Left lung (tissue), 10 donors: ENCODE data around the gene CHADL. TPM values are rescaled to one million over a fixed set of nuclear protein-coding genes. Genes with fewer than 3 reads are reported as not detected.

Source experiments
- ATAC-seq: fragments of 200-7000 bp; cut with Tn5 transposase; one replicate; pipeline ENCODE4 v1.9.1; 2020; ENCODE audit warnings: moderate library complexity
- DNase-seq, 4 donors: peaks; one replicate each; pipeline ENCODE4 v3.0.0-alpha.2; 2013 to 2020
- H3K27ac ChIP-seq, 2 donors: fragments of 200-600 bp; sonication (generic) in 1 of 2; one replicate each; pipeline versions ENCODE4 v1.5.0 to v1.8.0; 2020 to 2021
- H3K27me3 ChIP-seq, 2 donors: fragments of 200-600 bp; sonication (generic) in 1 of 2; one replicate each; pipeline versions ENCODE4 v1.5.0 to v1.8.0; 2020 to 2021
- H3K36me3 ChIP-seq, 2 donors: fragments of 200-600 bp; sonication (generic) in 1 of 2; one replicate each; pipeline versions ENCODE4 v1.5.0 to v1.8.0; 2020 to 2021
- H3K4me1 ChIP-seq, 2 donors: fragments of 200-600 bp; one replicate each; pipeline ENCODE4 v1.8.0; 2021
- H3K4me3 ChIP-seq, 2 donors: fragments of 200-600 bp; sonication (generic) in 1 of 2; one replicate each; pipeline versions ENCODE4 v1.5.0 to v1.8.0; 2020 to 2021; ENCODE audit warnings: mild to moderate bottlenecking in 1 of 2
- H3K9me3 ChIP-seq, 2 donors: fragments of 200-600 bp; sonication (generic) in 1 of 2; one replicate each; pipeline versions ENCODE4 v1.5.0 to v1.8.0; 2020 to 2021
- intact Hi-C, 2 donors: fragments of 100-400 bp; cut with DNase I; formaldehyde crosslinking; loops; one replicate each; pipeline versions ENCODE4 v1.11.2 to v1.14.2; 2022
- polyA plus RNA-seq, 6 donors: library from polyadenylated mRNA; unstranded; fragments of 120-200 nt; gene quantifications; one replicate each; pipeline ENCODE4 v1.2.1, GENCODE V29; 2013; ENCODE audit not compliant: insufficient read length in 6 of 6
- total RNA-seq, 2 donors: library from RNA; stranded (reverse); fragmentation: NEBNext Ultra II Directional; extraction: Animal tissue kit (Norgen Biotek cat#: 25700); gene quantifications; one replicate each; pipeline ENCODE4 v1.2.1, GENCODE V29; 2021
- TF ChIP-seq, protein P1 (sequence below), 2 donors: fragments of 200-600 bp; sonication (generic) in 1 of 2; IDR thresholded peaks; one replicate each; pipeline versions ENCODE4 v1.5.0 to v1.8.0; 2021; ENCODE audit warnings: antibody characterized with exemption in 2 of 2
- donor health status: DM: no; HTN: yes; CAD: no.
- donor health status: DM: no; HTN: no; CAD: no.

Gene CHADL
- total and polyA plus RNA-seq, 8 donors = 2.1 to 6.2 (median 2.6) TPM

DNA sequence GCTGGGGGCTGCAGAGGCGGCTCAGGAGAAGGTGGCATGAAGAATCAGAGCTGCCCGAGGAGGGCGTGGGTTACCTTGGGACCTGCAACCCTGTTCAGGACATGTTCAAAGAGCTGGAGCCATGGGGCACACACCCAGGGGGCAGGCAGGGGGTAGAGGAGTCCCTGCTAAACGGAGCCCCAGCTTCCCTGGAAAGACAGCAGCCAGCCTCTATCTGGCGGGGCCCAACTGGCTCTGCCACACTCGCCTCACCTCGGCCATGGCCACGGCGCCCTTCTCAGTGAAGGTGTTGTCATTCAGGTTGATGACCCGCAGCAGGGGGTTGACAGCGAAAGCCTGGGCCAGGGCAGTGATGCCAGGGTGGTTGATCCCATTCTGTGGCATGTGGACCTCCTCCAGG is 17.0 kb upstream of the CHADL start:
- no peak for ATAC-seq

DNA sequence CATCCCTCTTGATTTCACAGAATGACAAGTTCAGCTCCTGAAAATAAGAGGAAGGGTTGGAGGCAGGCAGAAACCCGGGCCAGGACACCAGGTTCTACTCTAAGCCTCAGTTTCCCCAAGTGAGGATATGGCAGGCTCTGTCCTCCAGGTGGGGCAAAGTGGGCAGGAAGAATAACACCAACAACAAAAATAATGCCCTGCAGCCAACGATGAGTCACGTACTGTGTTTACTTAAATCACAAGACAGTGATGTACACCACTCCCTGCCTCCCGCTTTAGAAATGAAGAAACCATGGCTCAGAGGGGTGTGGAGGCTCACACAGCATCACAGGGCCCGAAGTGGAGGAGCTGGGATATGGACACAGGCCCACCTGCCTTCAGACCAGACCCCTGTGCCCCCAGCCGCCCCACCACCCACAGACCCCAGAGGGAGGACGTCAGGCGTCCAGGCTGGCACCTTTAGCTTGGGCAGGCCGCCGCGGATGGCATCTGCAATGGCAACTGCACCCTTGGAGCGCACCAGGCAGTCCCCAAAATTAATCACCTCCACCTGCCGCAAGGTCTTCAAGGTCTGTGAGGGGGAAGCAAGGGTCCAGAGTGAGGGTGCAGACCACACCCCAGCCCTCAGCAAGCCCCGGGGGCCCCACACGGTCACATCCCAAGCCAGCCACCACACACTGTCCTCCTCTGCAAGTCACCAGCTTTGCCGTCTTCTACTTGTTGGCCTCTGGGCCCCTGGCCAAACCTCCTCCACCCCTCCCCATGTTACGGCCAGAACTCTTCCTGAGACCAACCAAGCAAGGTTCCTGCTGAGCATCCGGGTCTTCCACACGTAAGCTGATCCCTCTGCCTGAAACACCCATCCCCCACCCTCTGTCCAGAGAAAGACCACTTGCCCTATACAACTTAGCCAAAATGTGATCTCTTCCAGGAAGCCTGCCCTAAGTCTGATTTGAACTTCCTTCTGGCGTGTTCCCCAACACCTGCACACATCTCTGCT is 15.8 kb upstream of the CHADL start:
- Histone ChIP-seq H3K27me3 (no peaks in the 10 kb centered on the region), H3K4me1 (no peaks in the 10 kb centered on the region), H3K9me3 (no peaks in the 10 kb centered on the region), H3K36me3 (peaks cover 0 to 100% of the 10 kb centered on the region in 2 donors), H3K27ac (no peak overlapping the region), H3K4me3 (no peak overlapping the region)
- intact Hi-C loops = no loop called here
- no peak for DNase-seq
- ATAC-seq = no peak
- TF ChIP-seq, protein P1, sequence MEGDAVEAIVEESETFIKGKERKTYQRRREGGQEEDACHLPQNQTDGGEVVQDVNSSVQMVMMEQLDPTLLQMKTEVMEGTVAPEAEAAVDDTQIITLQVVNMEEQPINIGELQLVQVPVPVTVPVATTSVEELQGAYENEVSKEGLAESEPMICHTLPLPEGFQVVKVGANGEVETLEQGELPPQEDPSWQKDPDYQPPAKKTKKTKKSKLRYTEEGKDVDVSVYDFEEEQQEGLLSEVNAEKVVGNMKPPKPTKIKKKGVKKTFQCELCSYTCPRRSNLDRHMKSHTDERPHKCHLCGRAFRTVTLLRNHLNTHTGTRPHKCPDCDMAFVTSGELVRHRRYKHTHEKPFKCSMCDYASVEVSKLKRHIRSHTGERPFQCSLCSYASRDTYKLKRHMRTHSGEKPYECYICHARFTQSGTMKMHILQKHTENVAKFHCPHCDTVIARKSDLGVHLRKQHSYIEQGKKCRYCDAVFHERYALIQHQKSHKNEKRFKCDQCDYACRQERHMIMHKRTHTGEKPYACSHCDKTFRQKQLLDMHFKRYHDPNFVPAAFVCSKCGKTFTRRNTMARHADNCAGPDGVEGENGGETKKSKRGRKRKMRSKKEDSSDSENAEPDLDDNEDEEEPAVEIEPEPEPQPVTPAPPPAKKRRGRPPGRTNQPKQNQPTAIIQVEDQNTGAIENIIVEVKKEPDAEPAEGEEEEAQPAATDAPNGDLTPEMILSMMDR (IDR thresholded peaks at IDR 0.05) = no peak

More for the DNA sequence above, 17.0 kb upstream of the CHADL start:
- Histone ChIP-seq H3K36me3 (peaks cover 0 to 100% of the 10 kb centered on the region in 2 donors), H3K9me3 (no peaks in the 10 kb centered on the region), H3K27me3 (no peaks in the 10 kb centered on the region), H3K4me1 (no peaks in the 10 kb centered on the region), H3K4me3 (no peak overlapping the region), H3K27ac (no peak overlapping the region)
- no peak for DNase-seq
- TF ChIP-seq, protein P1 (IDR thresholded peaks at IDR 0.05) = no peak
- intact Hi-C loops = no loop called here

GRCh38 chr22:41254230-41254629 is 13.5 kb upstream of the CHADL start:
- intact Hi-C loops = no loop called here
- TF ChIP-seq, protein P1 (IDR thresholded peaks at IDR 0.05) = no peak
- no peaks in the 10 kb centered on the region for H3K9me3 ChIP-seq
- no peaks in the 10 kb centered on the region for H3K4me1 ChIP-seq
- DNase-seq (no peak), ATAC-seq (no peak)
- H3K4me3 ChIP-seq = no peak overlapping the region
- H3K27ac ChIP-seq = no peak overlapping the region
- no peaks in the 10 kb centered on the region for H3K27me3 ChIP-seq
- H3K36me3 ChIP-seq = peaks cover 0 to 100% of the 10 kb centered on the region in 2 donors

DNA sequence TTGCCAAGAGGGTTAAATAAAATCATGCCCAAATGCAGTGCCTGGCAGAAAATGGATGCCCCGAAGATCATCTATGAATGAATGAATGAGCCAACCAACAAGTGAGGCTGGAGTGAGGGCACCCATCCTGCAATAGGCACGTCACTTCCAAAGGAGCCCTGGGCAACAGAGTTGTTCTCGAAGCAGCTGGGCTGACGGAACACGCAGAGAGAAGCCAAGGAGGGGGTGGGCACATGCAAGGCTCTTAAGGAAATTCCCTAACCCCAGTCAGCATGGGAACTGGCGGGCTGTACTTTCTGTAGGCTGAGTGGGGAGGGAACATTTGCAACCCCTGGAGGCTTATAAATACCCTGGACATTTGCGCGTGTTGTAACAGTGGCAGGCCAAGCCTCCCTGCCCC is 11.6 kb upstream of the CHADL start:
- intact Hi-C loops = no loop called here
- Histone ChIP-seq H3K27ac (no peak overlapping the region), H3K27me3 (no peaks in the 10 kb centered on the region), H3K36me3 (peaks cover 0 to 100% of the 10 kb centered on the region in 2 donors), H3K4me3 (no peak overlapping the region), H3K4me1 (no peaks in the 10 kb centered on the region), H3K9me3 (no peaks in the 10 kb centered on the region)
- no peak for DNase-seq
- no peak for ATAC-seq
- TF ChIP-seq, protein P1 (IDR thresholded peaks at IDR 0.05) = no peak

GRCh38 chr22:41250127-41250526 is 9.4 kb upstream of the CHADL start:
- Histone ChIP-seq H3K4me3 (no peak overlapping the region), H3K4me1 (no peaks in the 10 kb centered on the region), H3K9me3 (no peaks in the 10 kb centered on the region), H3K36me3 (peaks cover 0 to 100% of the 10 kb centered on the region in 2 donors), H3K27ac (no peak overlapping the region), H3K27me3 (no peaks in the 10 kb centered on the region)
- DNase-seq = no peak
- TF ChIP-seq, protein P1 (IDR thresholded peaks at IDR 0.05) = no peak
- no peak for ATAC-seq
- intact Hi-C loops = no loop called here
